ENCODE measurements around the gene CFAP57. TPM values are rescaled to one million over a fixed set of nuclear protein-coding genes. Genes with fewer than 3 reads are reported as not detected.
"Not testable (repeated sequence)": the region's sequence is repeated elsewhere in the genome, so short reads cannot be mapped to it uniquely, and the experiment has no call there.

CFAP57 gene
- total RNA-seq, 4 donors from 2014 or later = 0.40 to 5.6 (median 1.8) TPM

GRCh38 chr1:43134640-43135039, 37.5 kb upstream of the CFAP57 start:
- TF ChIP-seq POLR2A (IDR thresholded peaks at IDR 0.05) (no peak), CTCF (IDR thresholded peaks at IDR 0.05) (no peak)
- Histone ChIP-seq H3K9me3 (no peaks in the 10 kb centered on the region), H3K36me3 (no peaks in the 10 kb centered on the region), H3K4me3 (no peak overlapping the region), H3K4me1 (no peaks in the 10 kb centered on the region), H3K27ac (no peak overlapping the region), H3K27me3 (no peaks in the 10 kb centered on the region)
- intact Hi-C loops (cut with DNase I; ENCODE audit: low total_unique reads) = no loop called here
- no peak for DNase-seq

GRCh38 chr1:43135857-43136781, 36.0 kb upstream of the CFAP57 start:
- no peak for DNase-seq
- H3K4me3 ChIP-seq = no peak overlapping the region
- no peaks in the 10 kb centered on the region for H3K4me1 ChIP-seq
- no peaks in the 10 kb centered on the region for H3K27me3 ChIP-seq
- H3K36me3 ChIP-seq = no peaks in the 10 kb centered on the region
- TF ChIP-seq POLR2A (IDR thresholded peaks at IDR 0.05) (no peak), CTCF (IDR thresholded peaks at IDR 0.05) (no peak)
- H3K27ac ChIP-seq = no peak overlapping the region
- intact Hi-C loops (cut with DNase I; ENCODE audit: low total_unique reads) = no loop called here
- no peaks in the 10 kb centered on the region for H3K9me3 ChIP-seq

GRCh38 chr1:43137445-43138052, 34.6 kb upstream of the CFAP57 start:
- intact Hi-C loops (cut with DNase I; ENCODE audit: low total_unique reads) = no loop called here
- TF ChIP-seq POLR2A (IDR thresholded peaks at IDR 0.05) = no peak
- no peak for TF ChIP-seq CTCF (IDR thresholded peaks at IDR 0.05)
- H3K4me3 ChIP-seq = no peak overlapping the region
- H3K4me1 ChIP-seq = no peaks in the 10 kb centered on the region
- H3K27ac ChIP-seq = no peak overlapping the region
- no peaks in the 10 kb centered on the region for H3K27me3 ChIP-seq
- DNase-seq = no peak
- H3K9me3 ChIP-seq = no peaks in the 10 kb centered on the region
- H3K36me3 ChIP-seq = no peaks in the 10 kb centered on the region

- not testable (repeated sequence) for H3K4me3 ChIP-seq
Observed at GRCh38 chr1:43139295-43139694, 32.8 kb upstream of the CFAP57 start.

GRCh38 chr1:43140010-43140409, 32.1 kb upstream of the CFAP57 start:
- H3K36me3 ChIP-seq = no peaks in the 10 kb centered on the region
- no peak for TF ChIP-seq CTCF (IDR thresholded peaks at IDR 0.05)
- no peaks in the 10 kb centered on the region for H3K27me3 ChIP-seq
- no peaks in the 10 kb centered on the region for H3K9me3 ChIP-seq
- no peak overlapping the region for H3K27ac ChIP-seq
- no peaks in the 10 kb centered on the region for H3K4me1 ChIP-seq
- no peak for DNase-seq
- intact Hi-C loops (cut with DNase I; ENCODE audit: low total_unique reads) = no loop called here
- no peak overlapping the region for H3K4me3 ChIP-seq

More at GRCh38 chr1:43139295-43139694, 32.8 kb upstream of the CFAP57 start:
- H3K27me3 ChIP-seq; H3K36me3 ChIP-seq; H3K9me3 ChIP-seq; intact Hi-C loops (cut with DNase I; ENCODE audit: low total_unique reads); DNase-seq; H3K4me1 ChIP-seq; H3K27ac ChIP-seq: not testable (repeated sequence)

All from uterus (tissue), 4 donors.